ENCODE data around the gene TOGARAM1.

The TOGARAM1 gene

GRCh38 chr14:44940944-44941343, 21.0 kb upstream of the TOGARAM1 start:
- no peak for TF ChIP-seq CTCF (conservative IDR thresholded peaks at IDR 0.05; ENCODE audit: low read depth, low read length)
- no peak for DNase-seq (ENCODE audit: low read depth)
- no peak overlapping the region for H3K4me3 ChIP-seq (ENCODE audit: low read depth, low read length)

DNA sequence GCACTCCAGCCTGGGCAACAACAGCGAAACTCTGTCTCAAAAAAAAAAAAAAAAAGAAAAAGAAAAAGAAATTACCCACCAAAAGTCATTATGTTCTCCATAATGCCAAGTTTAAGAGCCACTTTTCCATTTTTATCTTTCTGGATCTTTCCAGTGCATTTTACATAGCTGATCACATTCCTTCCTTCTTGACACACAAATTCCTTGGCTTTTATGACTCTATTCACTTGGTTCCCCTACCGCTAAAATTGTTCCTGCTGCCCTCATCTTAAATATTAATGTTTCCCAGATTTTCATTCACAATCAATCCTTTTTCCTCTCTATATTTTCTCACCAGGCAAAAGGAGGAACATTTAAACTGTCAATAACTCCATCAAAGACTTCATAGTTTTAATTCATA, 20.4 kb upstream of the TOGARAM1 start:
- H3K4me3 ChIP-seq (ENCODE audit: low read depth, low read length): no peak overlapping the region
- TF ChIP-seq CTCF (conservative IDR thresholded peaks at IDR 0.05; ENCODE audit: low read depth, low read length): no peak
- no peak for DNase-seq (ENCODE audit: low read depth)

DNA sequence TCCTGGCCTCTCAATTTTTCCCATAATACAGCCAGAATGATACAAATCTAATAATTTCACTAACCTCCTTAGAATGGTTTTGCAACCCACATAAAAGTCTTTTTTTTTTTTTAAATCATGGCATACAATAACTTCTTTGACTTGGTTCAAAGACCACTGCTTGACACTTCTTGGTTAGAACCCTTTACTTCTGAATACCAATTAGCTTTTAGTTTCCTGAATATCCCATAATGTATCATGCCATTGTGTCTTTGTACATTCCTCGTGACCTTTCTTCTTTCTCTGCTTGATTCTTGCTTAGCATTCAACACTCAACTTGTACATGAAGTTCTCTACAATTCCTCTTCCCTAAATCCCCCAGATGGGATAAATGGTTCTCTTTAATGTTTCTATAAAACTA, 19.6 kb upstream of the TOGARAM1 start:
- no peak for TF ChIP-seq CTCF (conservative IDR thresholded peaks at IDR 0.05; ENCODE audit: low read depth, low read length)
- no peak for DNase-seq (ENCODE audit: low read depth)
- no peak overlapping the region for H3K4me3 ChIP-seq (ENCODE audit: low read depth, low read length)

DNA sequence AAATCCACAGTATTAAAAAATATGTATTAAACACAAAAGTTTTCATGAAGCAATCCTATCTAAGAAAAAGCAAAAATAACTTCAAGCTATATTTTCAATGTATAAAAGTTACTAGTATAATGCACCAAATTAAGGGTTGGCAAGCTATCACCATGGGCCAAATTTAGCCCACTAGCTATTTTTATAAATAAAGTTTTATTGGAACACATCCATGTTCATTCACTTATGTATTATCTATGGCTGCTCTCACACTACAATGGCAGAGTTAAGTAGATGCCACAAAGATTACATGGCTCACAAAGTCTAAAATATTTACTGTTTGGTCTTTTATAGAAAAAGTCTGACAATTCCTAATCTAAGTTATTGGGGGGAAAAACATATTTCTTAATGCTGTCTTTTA, 17.9 kb upstream of the TOGARAM1 start:
- no peak for TF ChIP-seq CTCF (conservative IDR thresholded peaks at IDR 0.05; ENCODE audit: low read depth, low read length)
- no peak for DNase-seq (ENCODE audit: low read depth)
- H3K4me3 ChIP-seq (ENCODE audit: low read depth, low read length): no peak overlapping the region

DNA sequence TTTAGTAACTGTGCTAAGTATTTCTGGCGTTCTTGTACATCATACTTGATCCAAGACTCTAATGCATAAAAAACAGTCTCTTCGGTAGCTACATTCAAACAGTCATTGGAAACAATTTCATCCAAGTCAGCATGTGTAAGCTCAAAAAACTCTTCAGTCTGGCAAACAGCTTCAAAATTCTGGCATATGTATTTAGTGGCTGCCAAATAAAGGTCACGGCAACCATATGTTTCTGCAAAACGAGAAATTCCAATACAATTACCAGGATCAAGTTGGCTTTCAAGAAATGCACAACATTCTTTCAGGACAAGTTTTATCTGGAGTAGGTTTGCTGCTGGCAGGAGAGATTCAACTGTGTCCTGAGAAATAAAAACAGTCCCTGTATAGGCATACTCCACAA, 16.7 kb upstream of the TOGARAM1 start:
- H3K4me3 ChIP-seq (ENCODE audit: low read depth, low read length): no peak overlapping the region
- TF ChIP-seq CTCF (conservative IDR thresholded peaks at IDR 0.05; ENCODE audit: low read depth, low read length): no peak
- DNase-seq (ENCODE audit: low read depth): peak; percentile 47

DNA sequence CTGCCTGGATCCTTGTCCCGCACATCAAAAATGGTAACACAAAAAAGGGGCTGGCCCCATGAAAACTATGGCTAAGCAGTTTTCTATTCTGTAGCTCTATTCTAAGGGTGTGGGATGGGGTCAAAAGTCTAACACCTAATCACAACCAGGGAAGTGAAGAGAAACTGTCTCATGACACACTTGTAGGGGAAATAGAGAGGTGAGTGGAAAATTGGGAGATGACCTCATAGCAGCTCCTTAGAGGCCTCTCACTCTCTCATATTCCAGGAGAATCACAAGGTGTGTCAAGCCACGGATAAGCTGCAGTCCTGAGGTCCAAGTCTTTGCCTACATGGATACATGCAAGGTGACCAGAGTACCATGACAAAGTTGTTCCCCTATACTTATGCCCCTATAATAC, 10.9 kb upstream of the TOGARAM1 start:
- no peak overlapping the region for H3K4me3 ChIP-seq (ENCODE audit: low read depth, low read length)
- DNase-seq (ENCODE audit: low read depth): no peak
- TF ChIP-seq CTCF (conservative IDR thresholded peaks at IDR 0.05; ENCODE audit: low read depth, low read length): no peak

GRCh38 chr14:44952391-44953110, 9.4 kb upstream of the TOGARAM1 start:
- TF ChIP-seq CTCF (conservative IDR thresholded peaks at IDR 0.05; ENCODE audit: low read depth, low read length): no peak
- no peak for DNase-seq (ENCODE audit: low read depth)
- no peak overlapping the region for H3K4me3 ChIP-seq (ENCODE audit: low read depth, low read length)
